GM12873 (cell line): Measurements from ENCODE around the gene LIF.

Experiments
- CTCF ChIP-seq: IDR thresholded peaks from 2 replicates; pipeline ENCODE4 v1.5.1; 2012; ENCODE audit warnings: low read depth, mild to moderate bottlenecking, moderate library complexity, low read length, control low read depth; ENCODE audit not compliant: insufficient read depth; ENCODE audit errors: missing control alignments

LIF gene

GRCh38 chr22:30220338-30221012 is 26.1 kb downstream of the LIF start:
- no peak for TF ChIP-seq CTCF

- no peak for TF ChIP-seq CTCF
Measured at GRCh38 chr22:30219668-30220278, 26.8 kb downstream of the LIF start.

GRCh38 chr22:30219049-30219654 is 27.4 kb downstream of the LIF start:
- TF ChIP-seq CTCF, result no peak

- no peak for TF ChIP-seq CTCF
Measured at GRCh38 chr22:30217698-30218560, 28.6 kb downstream of the LIF start.

- TF ChIP-seq CTCF, result no peak
Measured at GRCh38 chr22:30216710-30217109, 29.8 kb downstream of the LIF start.

- no peak for TF ChIP-seq CTCF
Measured at GRCh38 chr22:30214703-30215407, 31.7 kb downstream of the LIF start.
